Gastroesophageal sphincter (tissue), 3 donors: ENCODE measurements around the gene MSANTD1.

Source experiments
- POLR2A ChIP-seq, 2 donors: fragments of 450-650 bp; IDR thresholded peaks; one replicate each; pipeline ENCODE4 v1.6.1; 2017; ENCODE audit warnings: antibody characterized with exemption in 2 of 2, mild to moderate bottlenecking in 2 of 2, moderate library complexity in 1 of 2
- TF ChIP-seq, protein P1 (sequence below), 4 experiments: fragments of 200-600 bp in 2 of 4; fragments of 450-650 bp in 2 of 4; sonication (generic) in 1 of 4; IDR thresholded peaks; one replicate each; pipeline ENCODE4 v1.5.1; 2017 to 2019; ENCODE audit warnings: antibody characterized with exemption in 4 of 4, mild to moderate bottlenecking in 2 of 4, moderate library complexity in 2 of 4

DNA sequence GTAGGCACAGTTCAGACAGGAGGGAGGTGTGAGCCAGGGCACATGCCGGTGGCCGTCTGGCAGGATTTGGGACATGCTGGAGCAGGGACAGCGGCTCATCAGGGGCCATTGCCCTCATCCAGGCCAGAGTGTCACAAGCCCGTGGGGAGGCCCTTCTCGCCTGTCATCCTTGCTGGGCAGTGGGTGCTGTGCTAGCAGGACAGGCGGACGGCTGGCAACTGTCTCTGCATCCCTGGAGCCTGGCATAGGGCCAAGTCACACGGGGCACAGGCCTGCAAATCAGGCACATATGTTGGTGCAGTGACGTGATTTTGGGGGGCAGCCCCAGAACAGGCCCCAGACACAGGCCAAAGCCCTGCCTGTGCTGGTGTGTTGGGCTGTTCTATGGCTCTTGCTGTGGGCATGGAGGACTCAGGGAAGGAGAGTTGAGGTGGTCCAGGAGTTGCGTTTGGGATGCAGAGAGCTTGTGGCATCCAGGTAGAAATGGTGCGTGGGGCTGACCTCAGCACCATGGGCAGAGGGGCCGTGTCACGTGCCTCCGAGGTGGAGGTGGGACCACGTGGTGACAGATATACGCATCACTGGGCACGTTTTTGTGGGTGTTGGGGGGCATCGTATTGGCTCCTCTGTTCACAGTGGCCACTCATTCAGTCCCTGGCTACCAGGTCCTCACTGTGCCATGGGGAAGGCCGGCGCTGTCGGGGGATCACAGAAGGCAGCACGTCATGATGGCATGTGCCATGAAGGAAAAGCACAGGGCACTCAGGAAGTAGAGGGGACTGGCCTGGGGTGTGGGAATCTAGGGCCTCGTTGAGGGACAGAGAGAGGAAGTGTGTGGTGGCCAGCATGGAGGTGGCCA, 14.6 kb upstream of the MSANTD1 start:
- TF ChIP-seq, protein P1, sequence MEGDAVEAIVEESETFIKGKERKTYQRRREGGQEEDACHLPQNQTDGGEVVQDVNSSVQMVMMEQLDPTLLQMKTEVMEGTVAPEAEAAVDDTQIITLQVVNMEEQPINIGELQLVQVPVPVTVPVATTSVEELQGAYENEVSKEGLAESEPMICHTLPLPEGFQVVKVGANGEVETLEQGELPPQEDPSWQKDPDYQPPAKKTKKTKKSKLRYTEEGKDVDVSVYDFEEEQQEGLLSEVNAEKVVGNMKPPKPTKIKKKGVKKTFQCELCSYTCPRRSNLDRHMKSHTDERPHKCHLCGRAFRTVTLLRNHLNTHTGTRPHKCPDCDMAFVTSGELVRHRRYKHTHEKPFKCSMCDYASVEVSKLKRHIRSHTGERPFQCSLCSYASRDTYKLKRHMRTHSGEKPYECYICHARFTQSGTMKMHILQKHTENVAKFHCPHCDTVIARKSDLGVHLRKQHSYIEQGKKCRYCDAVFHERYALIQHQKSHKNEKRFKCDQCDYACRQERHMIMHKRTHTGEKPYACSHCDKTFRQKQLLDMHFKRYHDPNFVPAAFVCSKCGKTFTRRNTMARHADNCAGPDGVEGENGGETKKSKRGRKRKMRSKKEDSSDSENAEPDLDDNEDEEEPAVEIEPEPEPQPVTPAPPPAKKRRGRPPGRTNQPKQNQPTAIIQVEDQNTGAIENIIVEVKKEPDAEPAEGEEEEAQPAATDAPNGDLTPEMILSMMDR (IDR thresholded peaks at IDR 0.05): no peak
- TF ChIP-seq POLR2A (IDR thresholded peaks at IDR 0.05): no peak
